Progenitor cell of endocrine pancreas (in vitro differentiated cells): ENCODE data around the gene TTLL3. TPM values are rescaled to one million over a fixed set of nuclear protein-coding genes. Genes with fewer than 3 reads are reported as not detected.
"Not testable (repeated sequence)": the region's sequence is repeated elsewhere in the genome, so short reads cannot be mapped to it uniquely, and the experiment has no call there.

Experiments used
- DNase-seq: peaks from one replicate; pipeline ENCODE4 v3.0.0; 2021; ENCODE audit warnings: low spot score; ENCODE audit not compliant: unreplicated experiment
- H3K27ac Mint-ChIP-seq: 2 replicates; pipeline ENCODE4 v1.8.0; 2021; ENCODE audit warnings: mild to moderate bottlenecking, moderate library complexity, mixed read lengths
- H3K27me3 Mint-ChIP-seq: 2 replicates; pipeline ENCODE4 v1.8.0; 2021; ENCODE audit warnings: mixed read lengths
- H3K36me3 Mint-ChIP-seq: 2 replicates; pipeline ENCODE4 v1.8.0; 2022; ENCODE audit warnings: mixed read lengths; ENCODE audit not compliant: insufficient read depth
- H3K4me1 Mint-ChIP-seq: 2 replicates; pipeline ENCODE4 v1.8.0; 2021; ENCODE audit warnings: low read depth, mixed read lengths
- H3K4me3 Mint-ChIP-seq: 2 replicates; pipeline ENCODE4 v1.8.0; 2021; ENCODE audit warnings: low read depth, mild to moderate bottlenecking, moderate library complexity, mixed read lengths
- H3K9me3 Mint-ChIP-seq: 2 replicates; pipeline ENCODE4 v1.8.0; 2021; ENCODE audit warnings: low read depth, mixed read lengths
- total RNA-seq: library from RNA; stranded (reverse); gene quantifications from 2 replicates; pipeline ENCODE4 v1.2.1, GENCODE V29; 2021
- TF ChIP-seq, protein P1 (sequence below): fragments of 200-600 bp; sonication (generic); IDR thresholded peaks from one replicate; pipeline ENCODE4 v1.5.0; 2021; ENCODE audit warnings: antibody characterized with exemption, mild to moderate bottlenecking; ENCODE audit not compliant: unreplicated experiment

Gene TTLL3
- total RNA-seq, 1 donor from 2014 or later, result 51.6 TPM

GRCh38 chr3:9767418-9767817 lies 42.6 kb upstream of the TTLL3 start:
- Mint-ChIP-seq H3K4me3 (no peak overlapping the region), H3K9me3 (no peaks in the 10 kb centered on the region), H3K36me3 (peaks cover 2% of the 10 kb centered on the region), H3K27ac (no peak overlapping the region), H3K27me3 (no peaks in the 10 kb centered on the region), H3K4me1 (peaks cover 16% of the 10 kb centered on the region)
- TF ChIP-seq, protein P1, sequence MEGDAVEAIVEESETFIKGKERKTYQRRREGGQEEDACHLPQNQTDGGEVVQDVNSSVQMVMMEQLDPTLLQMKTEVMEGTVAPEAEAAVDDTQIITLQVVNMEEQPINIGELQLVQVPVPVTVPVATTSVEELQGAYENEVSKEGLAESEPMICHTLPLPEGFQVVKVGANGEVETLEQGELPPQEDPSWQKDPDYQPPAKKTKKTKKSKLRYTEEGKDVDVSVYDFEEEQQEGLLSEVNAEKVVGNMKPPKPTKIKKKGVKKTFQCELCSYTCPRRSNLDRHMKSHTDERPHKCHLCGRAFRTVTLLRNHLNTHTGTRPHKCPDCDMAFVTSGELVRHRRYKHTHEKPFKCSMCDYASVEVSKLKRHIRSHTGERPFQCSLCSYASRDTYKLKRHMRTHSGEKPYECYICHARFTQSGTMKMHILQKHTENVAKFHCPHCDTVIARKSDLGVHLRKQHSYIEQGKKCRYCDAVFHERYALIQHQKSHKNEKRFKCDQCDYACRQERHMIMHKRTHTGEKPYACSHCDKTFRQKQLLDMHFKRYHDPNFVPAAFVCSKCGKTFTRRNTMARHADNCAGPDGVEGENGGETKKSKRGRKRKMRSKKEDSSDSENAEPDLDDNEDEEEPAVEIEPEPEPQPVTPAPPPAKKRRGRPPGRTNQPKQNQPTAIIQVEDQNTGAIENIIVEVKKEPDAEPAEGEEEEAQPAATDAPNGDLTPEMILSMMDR, result no peak
- no peak for DNase-seq

GRCh38 chr3:9768141-9768775 lies 41.8 kb upstream of the TTLL3 start:
- Mint-ChIP-seq H3K4me1 (peaks cover 16% of the 10 kb centered on the region), H3K4me3 (peak overlapping the region; percentile 80), H3K36me3 (peaks cover 2% of the 10 kb centered on the region), H3K9me3 (no peaks in the 10 kb centered on the region), H3K27ac (no peak overlapping the region), H3K27me3 (no peaks in the 10 kb centered on the region)
- TF ChIP-seq, protein P1, result no peak
- DNase-seq, result no peak

- no peak for DNase-seq
- Mint-ChIP-seq H3K4me3 (peak overlapping the region; percentile 80), H3K27ac (peak overlapping the region; percentile 85), H3K9me3 (no peaks in the 10 kb centered on the region), H3K27me3 (no peaks in the 10 kb centered on the region), H3K4me1 (peaks cover 16% of the 10 kb centered on the region), H3K36me3 (peaks cover 2% of the 10 kb centered on the region)
- TF ChIP-seq, protein P1, result no peak
These were observed 41.0 kb upstream of the TTLL3 start for GRCh38 chr3:9769012-9769411.

DNA sequence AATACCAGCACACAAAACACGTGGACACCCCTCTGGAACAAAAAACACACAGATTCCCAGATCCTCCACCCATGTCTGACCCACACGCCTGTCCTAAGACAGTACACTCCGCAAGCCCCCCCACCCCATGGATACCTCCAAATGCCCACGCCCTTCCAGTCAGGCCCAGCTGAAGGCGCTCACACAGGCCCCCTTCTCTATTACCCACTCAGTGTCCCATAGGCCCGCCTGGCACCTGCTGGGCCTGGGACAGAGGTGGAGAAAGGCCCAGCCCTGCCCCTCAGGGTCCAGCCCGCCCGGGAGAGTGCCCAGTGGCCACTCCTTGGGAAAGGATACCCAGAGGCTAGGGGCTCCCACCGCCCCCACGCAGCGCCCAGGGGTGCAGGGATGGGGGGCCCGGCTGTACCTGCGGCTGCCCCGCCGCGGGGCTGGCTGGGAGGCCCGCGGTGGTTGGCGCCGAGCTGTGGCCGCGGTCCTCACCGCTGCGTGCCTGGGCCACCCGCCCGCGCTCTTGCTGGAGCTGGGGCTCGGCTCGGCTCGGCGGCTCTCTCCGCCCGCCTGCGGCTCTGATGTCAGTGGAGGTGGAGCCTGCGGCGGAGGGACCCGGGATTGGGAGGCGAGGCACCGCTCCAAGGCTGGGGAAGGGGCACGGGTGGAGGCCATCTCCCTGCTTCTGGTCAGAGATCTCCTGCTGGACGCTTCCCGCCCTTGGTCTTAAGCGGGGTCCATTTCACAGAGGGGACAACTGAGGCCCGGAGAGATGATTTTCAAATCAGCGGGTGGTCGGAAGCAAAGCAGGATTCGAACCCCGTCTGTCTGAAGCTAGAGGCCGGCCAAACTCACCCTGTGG lies 40.4 kb upstream of the TTLL3 start, which contains the start of gene CAMK1:
Gene CAMK1 (minus strand): TSS at position 522 of the 850 bp plus-strand sequence. CDS start 2,198 bp downstream, outside the sequence.
- H3K4me1 Mint-ChIP-seq, result peaks cover 16% of the 10 kb centered on the region
- H3K4me3 Mint-ChIP-seq, result peak within 1 kb of the TSS; percentile 80
- H3K27ac Mint-ChIP-seq, result peak within 1 kb of the TSS; percentile 85
- no peaks in the 10 kb centered on the region for H3K27me3 Mint-ChIP-seq
- H3K9me3 Mint-ChIP-seq, result no peaks in the 10 kb centered on the region
- peaks cover 2% of the 10 kb centered on the region for H3K36me3 Mint-ChIP-seq
- peak; percentile 54 for DNase-seq
- TF ChIP-seq, protein P1, result no peak

- TF ChIP-seq, protein P1, result no peak
- no peak for DNase-seq
- Mint-ChIP-seq H3K9me3 (no peaks in the 10 kb centered on the region), H3K27ac (peak overlapping the region; percentile 80), H3K4me3 (peak overlapping the region; percentile 68), H3K36me3 (peaks cover 1% of the 10 kb centered on the region), H3K27me3 (no peaks in the 10 kb centered on the region), H3K4me1 (peaks cover 16% of the 10 kb centered on the region)
These were observed 39.7 kb upstream of the TTLL3 start for GRCh38 chr3:9770276-9770812.

DNA sequence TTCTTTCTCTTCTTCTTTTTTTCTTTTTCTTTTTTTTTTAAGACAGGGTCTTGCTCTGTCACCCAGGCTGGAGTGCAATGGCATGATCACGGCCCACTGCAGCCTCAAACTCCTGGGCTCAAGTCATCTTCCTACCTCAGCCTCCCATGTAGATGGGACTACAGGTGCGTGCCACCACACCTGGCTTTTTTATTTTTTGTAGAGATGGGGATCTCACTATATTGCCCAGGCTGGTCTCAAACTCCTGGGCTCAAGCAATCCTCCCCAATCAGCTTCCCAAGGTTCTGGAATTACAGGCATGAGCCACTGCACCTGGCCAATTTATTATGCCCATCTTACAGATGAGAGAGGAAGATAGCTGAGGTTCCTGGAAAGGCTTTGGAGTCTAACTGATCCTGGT lies 39.1 kb upstream of the TTLL3 start:
- Mint-ChIP-seq H3K27ac (peak overlapping the region; percentile 80), H3K4me1 (peaks cover 16% of the 10 kb centered on the region), H3K4me3 (peak overlapping the region; percentile 68)
- not testable (repeated sequence) for H3K36me3 Mint-ChIP-seq, H3K27me3 Mint-ChIP-seq, H3K9me3 Mint-ChIP-seq, DNase-seq
